GM20000 (cell line): ENCODE data around the gene RTN4RL2.
A peak's percentile ranks its signal among the peaks of the same experiment; 100 is the strongest.

Experiments used
- DNase-seq: peaks from one replicate; pipeline ENCODE4 v3.0.0; 2012; ENCODE audit warnings: low spot score
- CTCF ChIP-seq: IDR thresholded peaks from 2 replicates; pipeline ENCODE4 v1.5.1; 2012; ENCODE audit warnings: mild to moderate bottlenecking, control low read depth; ENCODE audit errors: extremely low read depth, missing control alignments

The RTN4RL2 gene

DNA sequence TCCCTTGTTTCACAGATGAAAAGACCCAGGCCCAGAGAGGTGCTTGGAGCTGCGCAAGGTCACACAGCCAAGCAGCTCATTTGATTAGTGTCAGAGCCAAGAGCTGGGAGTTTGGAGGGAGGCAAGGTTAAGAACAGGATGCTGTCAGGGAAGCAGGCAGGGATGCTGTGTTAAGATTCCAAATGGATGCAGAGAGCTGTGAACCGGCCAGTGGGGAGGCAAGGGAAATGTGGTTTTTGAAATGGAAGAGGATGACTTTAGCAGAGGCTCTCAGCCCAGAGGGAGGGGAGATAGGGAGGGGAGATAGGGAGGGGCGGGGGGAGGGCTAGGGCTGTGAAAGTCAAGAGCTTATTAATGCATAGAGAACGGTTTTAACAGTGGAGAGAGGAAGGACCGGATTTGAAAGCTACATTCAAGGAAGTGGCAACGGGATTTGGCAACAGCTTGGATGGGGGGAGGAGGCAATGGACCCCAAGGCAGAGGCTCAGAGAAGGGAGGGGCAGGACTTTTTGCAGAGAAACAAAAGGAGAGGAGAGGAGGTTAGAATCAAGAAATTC, 13.0 kb downstream of the RTN4RL2 start:
- TF ChIP-seq CTCF, result no peak
- no peak for DNase-seq

DNA sequence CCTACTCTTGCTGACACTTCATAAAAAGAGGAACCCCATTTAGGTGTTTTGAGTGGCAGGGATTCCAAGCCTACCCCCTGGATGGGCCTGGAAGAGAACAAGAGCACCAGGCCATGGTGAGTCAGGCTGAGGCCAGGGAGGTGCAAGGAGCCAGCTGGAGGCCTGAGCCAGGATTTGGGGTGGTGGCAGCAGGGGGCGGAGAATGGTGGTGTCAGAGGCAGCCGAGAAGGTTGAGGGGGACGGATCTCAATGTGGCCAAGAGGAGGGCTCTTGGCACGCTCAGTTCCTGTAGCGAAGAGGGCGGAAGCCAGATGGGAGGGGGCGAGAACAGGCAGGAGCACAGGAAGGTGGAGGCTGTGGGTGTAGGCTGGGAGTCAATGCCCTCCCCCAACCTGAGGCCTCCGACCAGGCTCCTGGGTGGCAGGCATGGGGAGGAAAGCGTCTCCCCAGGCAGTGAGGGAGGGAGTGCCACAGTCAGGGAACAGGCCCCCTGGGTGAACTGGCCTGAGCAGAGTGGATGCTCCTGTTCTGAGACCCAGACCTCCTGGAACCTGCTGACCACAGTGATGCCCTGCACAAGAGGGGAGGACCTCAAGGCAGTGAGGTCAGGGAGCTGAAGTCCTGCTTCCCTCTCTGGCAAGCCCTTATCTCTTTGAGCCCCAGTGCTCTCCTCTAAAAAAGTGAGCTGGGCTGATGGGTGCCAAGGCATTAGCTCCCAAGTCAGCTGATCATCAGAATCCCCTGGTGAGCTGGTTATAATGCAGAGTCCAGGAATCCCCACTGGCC, 13.9 kb downstream of the RTN4RL2 start:
- DNase-seq, result peak; percentile 61
- TF ChIP-seq CTCF, result no peak

DNA sequence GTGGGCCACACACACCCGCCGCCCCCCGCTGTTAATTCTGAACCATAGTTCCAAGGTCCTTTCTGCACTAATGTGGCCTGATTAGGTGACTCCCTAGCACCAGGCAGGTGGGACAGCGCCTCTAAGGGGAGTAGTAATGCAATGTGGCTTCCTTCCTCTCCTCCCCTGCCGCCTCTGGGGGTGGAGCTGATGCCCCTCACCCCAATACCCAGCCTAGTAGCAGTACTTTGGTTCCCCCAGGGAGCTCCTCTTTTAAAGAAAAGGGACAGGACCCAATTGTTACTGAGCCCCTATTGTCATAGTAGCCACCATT, 14.4 kb downstream of the RTN4RL2 start:
- TF ChIP-seq CTCF, result no peak
- DNase-seq, result peak; percentile 38

DNA sequence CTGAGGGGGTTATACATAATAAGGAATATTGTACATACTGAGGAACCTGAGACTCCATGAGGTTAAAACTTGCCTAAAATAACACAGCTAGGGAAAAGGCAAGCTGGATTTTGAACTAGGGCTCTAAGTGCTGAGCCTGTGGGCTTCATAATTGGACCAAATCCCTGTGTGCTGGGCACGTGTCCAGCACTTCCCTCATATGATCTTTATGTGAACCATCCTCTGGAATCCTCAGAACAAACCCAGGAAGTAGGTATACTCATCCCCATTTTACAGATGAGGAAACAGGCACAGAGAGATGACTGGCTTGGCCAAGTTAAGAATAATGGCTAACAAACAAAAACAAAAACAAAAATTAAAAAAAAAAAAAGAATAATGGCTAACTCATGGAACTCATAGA, 14.9 kb downstream of the RTN4RL2 start:
- DNase-seq, result no peak

GRCh38 chr11:57475671-57476046, 15.3 kb downstream of the RTN4RL2 start:
- no peak for TF ChIP-seq CTCF

More for the DNA sequence above, 14.9 kb downstream of the RTN4RL2 start:
- TF ChIP-seq CTCF, result no peak

DNA sequence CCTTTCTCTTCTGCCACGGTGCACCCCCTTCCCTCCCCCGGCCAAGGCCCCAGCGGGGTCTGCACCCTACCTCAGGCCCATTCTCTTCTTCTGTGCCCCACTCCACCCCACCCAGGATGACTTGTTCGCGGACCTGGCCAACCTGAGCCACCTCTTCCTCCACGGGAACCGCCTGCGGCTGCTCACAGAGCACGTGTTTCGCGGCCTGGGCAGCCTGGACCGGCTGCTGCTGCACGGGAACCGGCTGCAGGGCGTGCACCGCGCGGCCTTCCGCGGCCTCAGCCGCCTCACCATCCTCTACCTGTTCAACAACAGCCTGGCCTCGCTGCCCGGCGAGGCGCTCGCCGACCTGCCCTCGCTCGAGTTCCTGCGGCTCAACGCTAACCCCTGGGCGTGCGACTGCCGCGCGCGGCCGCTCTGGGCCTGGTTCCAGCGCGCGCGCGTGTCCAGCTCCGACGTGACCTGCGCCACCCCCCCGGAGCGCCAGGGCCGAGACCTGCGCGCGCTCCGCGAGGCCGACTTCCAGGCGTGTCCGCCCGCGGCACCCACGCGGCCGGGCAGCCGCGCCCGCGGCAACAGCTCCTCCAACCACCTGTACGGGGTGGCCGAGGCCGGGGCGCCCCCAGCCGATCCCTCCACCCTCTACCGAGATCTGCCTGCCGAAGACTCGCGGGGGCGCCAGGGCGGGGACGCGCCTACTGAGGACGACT, 15.9 kb downstream of the RTN4RL2 start:
- no peak for TF ChIP-seq CTCF
- peak; percentile 71 for DNase-seq

More at GRCh38 chr11:57475671-57476046, 15.3 kb downstream of the RTN4RL2 start:
- peak; percentile 73 for DNase-seq
